ENCODE results near the gene DGCR2. TPM values are rescaled to one million over a fixed set of nuclear protein-coding genes. Genes with fewer than 3 reads are reported as not detected.

Gene DGCR2
- total and polyA plus RNA-seq, 10 of the 15 experiments (the other 5 are each of a cell fraction or from before 2014, with no cell fraction given) = 0.19 to 28.4 (median 16.0) TPM

DNA sequence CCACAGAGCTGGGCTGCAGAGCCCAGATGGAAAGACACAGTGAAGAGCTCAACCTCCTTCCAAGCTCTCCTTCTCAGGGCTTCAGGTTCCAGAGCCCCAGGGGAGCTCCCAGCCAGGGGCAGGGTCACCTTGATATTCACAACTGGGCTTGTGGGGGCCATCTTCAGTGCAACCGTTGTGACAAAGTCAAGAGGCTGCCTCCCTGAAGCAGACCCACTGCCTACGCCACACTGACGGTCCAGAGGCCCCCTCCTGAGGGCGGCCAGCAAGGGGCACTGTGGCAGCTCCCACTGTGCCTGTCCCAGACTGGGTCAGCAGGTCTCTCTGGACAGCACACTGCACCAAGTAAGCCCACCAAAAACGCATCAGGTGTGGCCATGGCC lies 84.1 kb downstream of the DGCR2 start:
- no peaks in the 10 kb centered on the region for H3K27me3 ChIP-seq (replicated peaks in 1 of 2; ENCODE audit: control insufficient read depth in 2 of 2, insufficient read depth in 2 of 2, low read length in 1 of 2)
- H3K4me3 ChIP-seq = no peak overlapping the region
- ChIA-PET POLR2A (no interaction called here), SMC1A (ENCODE audit: uncharacterized antibody, unreplicated experiment) (no interaction called here), CTCF (interaction anchor here (1.7 kb wide), 1 partner anchor 47 kb away, joined by 5 read pairs; no protein-coding TSS in a partner anchor), RAD21 (ENCODE audit: unreplicated experiment) (no interaction called here)
- peaks cover 0 to 13% of the 10 kb centered on the region in 2 experiments; a peak in 3 of 4 replicates for H3K36me3 ChIP-seq (ENCODE audit: control insufficient read depth in 2 of 2, insufficient read depth in 2 of 2, low read length in 1 of 2)
- WGBS (ENCODE audit: insufficient coverage, insufficient replicate concordance, low lambda C conversion rate, missing lambda C conversion rate) = 95% methylated on average over 5 of the region's 5 CpGs
- in situ Hi-C loops (cut with MboI) (no loop called here), intact Hi-C loops (cut with micrococcal nuclease; ENCODE audit: unreplicated experiment) (no loop called here)
- H2AFZ ChIP-seq (ENCODE audit: control insufficient read depth, low read depth, low read length) = no peak overlapping the region
- H4K20me1 ChIP-seq (ENCODE audit: control insufficient read depth, insufficient read depth) = no peaks in the 10 kb centered on the region
- no peak overlapping the region for H3K4me2 ChIP-seq (ENCODE audit: control insufficient read depth, insufficient read depth)
- no peaks in the 10 kb centered on the region for H3K4me1 ChIP-seq (ENCODE audit: control insufficient read depth, insufficient read depth, low read length)
- H3K9ac ChIP-seq (ENCODE audit: control insufficient read depth, insufficient read depth, low read length) = no peak overlapping the region
- no peak for FAIRE-seq
- BruUV-seq (replicated peaks) = no TSS peak
- no peak for DNase-seq (ENCODE audit: low read depth, low spot score)
- ATAC-seq = no peak
- H3K9me3 ChIP-seq (replicated peaks; ENCODE audit: control insufficient read depth, insufficient read depth, low read length) = no peaks in the 10 kb centered on the region
- TF ChIP-seq SREBF1 (IDR thresholded peaks at IDR 0.05; ENCODE audit: low read length) (no peak), GABPA (IDR thresholded peaks at IDR 0.05; ENCODE audit: low read depth) (no peak), MEF2A (IDR thresholded peaks at IDR 0.05; ENCODE audit: insufficient read depth, low read depth, low read length) (no peak)
- no peak overlapping the region for H3K27ac ChIP-seq (ENCODE audit: control insufficient read depth, insufficient read depth)
- no peaks in the 10 kb centered on the region for H3K79me2 ChIP-seq (ENCODE audit: control insufficient read depth, insufficient read depth, low read length)

DNA sequence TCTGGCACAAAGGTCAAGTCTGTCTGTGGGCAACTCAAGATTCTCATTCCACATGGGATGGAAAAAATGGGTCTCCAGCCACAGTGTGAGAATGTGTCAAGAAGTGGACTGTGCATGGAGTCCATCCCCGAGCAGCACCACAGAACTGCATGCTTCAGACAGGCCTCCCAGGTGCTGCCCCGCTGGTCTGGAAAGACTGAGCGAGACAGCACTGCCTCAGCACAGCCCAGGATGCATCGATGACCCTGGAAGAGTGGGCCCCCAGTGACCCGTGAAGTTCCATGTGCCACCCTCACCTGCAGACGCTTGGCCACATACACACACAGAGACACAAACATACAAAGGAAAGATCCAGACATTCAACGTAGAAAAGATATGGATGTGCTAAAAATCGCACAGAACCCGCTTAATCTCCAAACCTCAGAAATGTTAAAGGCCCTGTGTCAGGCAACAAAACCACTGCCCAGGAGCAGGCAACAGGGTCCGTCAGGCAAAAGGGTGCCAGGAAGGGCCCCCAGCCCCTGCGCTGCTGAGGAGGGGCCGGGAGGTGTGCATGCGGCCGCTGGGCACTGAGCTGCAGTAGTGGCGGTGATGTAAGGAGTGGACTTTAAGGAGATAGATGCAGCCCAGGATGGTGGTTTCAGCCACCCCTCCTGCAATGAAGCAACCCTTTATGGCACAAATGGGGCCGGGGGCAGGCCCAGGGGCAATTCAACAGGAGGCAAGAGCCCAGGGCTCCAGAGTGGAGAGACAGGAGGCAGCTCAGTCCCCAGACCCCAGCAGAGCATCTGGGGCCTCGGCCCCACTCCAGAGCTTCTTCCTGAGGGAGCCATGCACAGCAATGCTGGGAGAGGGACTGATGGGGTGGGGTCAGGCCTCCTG lies 84.7 kb downstream of the DGCR2 start:
- Histone ChIP-seq H2AFZ (ENCODE audit: control insufficient read depth, low read depth, low read length) (no peak overlapping the region), H3K27ac (ENCODE audit: control insufficient read depth, insufficient read depth) (no peak overlapping the region), H3K9me3 (replicated peaks; ENCODE audit: control insufficient read depth, insufficient read depth, low read length) (no peaks in the 10 kb centered on the region), H3K27me3 (replicated peaks in 1 of 2; ENCODE audit: control insufficient read depth in 2 of 2, insufficient read depth in 2 of 2, low read length in 1 of 2) (no peaks in the 10 kb centered on the region), H3K79me2 (ENCODE audit: control insufficient read depth, insufficient read depth, low read length) (no peaks in the 10 kb centered on the region), H3K4me3 (no peak overlapping the region), H4K20me1 (ENCODE audit: control insufficient read depth, insufficient read depth) (no peaks in the 10 kb centered on the region), H3K36me3 (ENCODE audit: control insufficient read depth in 2 of 2, insufficient read depth in 2 of 2, low read length in 1 of 2) (peaks cover 0 to 6% of the 10 kb centered on the region in 2 experiments; a peak in 3 of 4 replicates), H3K4me2 (ENCODE audit: control insufficient read depth, insufficient read depth) (no peak overlapping the region), H3K9ac (ENCODE audit: control insufficient read depth, insufficient read depth, low read length) (no peak overlapping the region), H3K4me1 (ENCODE audit: control insufficient read depth, insufficient read depth, low read length) (no peaks in the 10 kb centered on the region)
- no peak for ATAC-seq
- in situ Hi-C loops (cut with MboI) (no loop called here), intact Hi-C loops (cut with micrococcal nuclease; ENCODE audit: unreplicated experiment) (no loop called here)
- no peak for FAIRE-seq
- TF ChIP-seq, protein P1, sequence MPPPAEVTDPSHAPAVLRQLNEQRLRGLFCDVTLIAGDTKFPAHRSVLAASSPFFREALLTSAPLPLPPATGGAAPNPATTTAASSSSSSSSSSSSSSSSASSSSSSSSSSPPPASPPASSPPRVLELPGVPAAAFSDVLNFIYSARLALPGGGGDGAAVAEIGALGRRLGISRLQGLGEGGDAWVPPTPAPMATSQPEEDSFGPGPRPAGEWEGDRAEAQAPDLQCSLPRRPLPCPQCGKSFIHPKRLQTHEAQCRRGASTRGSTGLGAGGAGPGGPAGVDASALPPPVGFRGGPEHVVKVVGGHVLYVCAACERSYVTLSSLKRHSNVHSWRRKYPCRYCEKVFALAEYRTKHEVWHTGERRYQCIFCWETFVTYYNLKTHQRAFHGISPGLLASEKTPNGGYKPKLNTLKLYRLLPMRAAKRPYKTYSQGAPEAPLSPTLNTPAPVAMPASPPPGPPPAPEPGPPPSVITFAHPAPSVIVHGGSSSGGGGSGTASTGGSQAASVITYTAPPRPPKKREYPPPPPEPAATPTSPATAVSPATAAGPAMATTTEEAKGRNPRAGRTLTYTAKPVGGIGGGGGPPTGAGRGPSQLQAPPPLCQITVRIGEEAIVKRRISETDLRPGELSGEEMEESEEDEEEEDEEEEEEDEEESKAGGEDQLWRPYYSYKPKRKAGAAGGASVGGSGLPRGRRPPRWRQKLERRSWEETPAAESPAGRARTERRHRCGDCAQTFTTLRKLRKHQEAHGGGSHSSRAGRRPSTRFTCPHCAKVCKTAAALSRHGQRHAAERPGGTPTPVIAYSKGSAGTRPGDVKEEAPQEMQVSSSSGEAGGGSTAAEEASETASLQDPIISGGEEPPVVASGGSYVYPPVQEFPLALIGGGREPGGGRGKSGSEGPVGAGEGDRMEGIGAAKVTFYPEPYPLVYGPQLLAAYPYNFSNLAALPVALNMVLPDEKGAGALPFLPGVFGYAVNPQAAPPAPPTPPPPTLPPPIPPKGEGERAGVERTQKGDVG (CRISPR knock-in tag; IDR thresholded peaks at IDR 0.05) = no peak
- TF ChIP-seq TAF1 (IDR thresholded peaks at IDR 0.05; ENCODE audit: borderline replicate concordance, low read depth, low read length) = no peak
- ChIA-PET RAD21 (ENCODE audit: unreplicated experiment) (no interaction called here), CTCF (interaction anchor here (1.7 kb wide), 1 partner anchor 48 kb away, joined by 5 read pairs; no protein-coding TSS in a partner anchor), SMC1A (ENCODE audit: uncharacterized antibody, unreplicated experiment) (no interaction called here), POLR2A (no interaction called here)
- DNase-seq (ENCODE audit: low read depth, low spot score) = no peak
- WGBS (ENCODE audit: insufficient coverage, insufficient replicate concordance, low lambda C conversion rate, missing lambda C conversion rate) = 94% methylated on average over 17 of the region's 17 CpGs
- BruUV-seq (replicated peaks) = no TSS peak
